A673 (cell line): ENCODE data around the gene GPA33. TPM values are rescaled to one million over a fixed set of nuclear protein-coding genes. Genes with fewer than 3 reads are reported as not detected.

Experiments
- BruUV-seq: library from RNA; stranded (reverse); fragments of 400-500 nt; replicated peaks from 2 replicates; lab custom pipeline; 2021; lab: Mats Ljungman, UMichigan
- CTCF ChIA-PET: fragments of 300-600 bp; sonication (Branson Sonifier 250); formaldehyde crosslinking; loops from one replicate; lab custom pipeline; 2022; ENCODE audit warnings: antibody characterized with exemption; lab: Charles Lee
- POLR2A ChIA-PET: fragments of 300-600 bp; sonication (Branson Sonifier 250); formaldehyde crosslinking; loops from one replicate; lab custom pipeline; 2022; ENCODE audit warnings: antibody characterized with exemption; ENCODE audit not compliant: low non-redundant PET; lab: Charles Lee
- DNase-seq: peaks from one replicate; pipeline ENCODE4 v3.0.0-alpha.2; 2015; ENCODE audit warnings: low spot score
- H3K27ac ChIP-seq: fragments of 200-600 bp; sonication (generic); 2 replicates; pipeline ENCODE4 v1.5.1; 2016; ENCODE audit warnings: mixed run types, low read depth, mild to moderate bottlenecking, mixed read lengths, antibody characterized with exemption, low read length; ENCODE audit not compliant: poor library complexity, severe bottlenecking
- H3K27me3 ChIP-seq: fragments of 200-600 bp; sonication (generic); replicated peaks from 2 replicates; pipeline ENCODE4 v1.6.1; 2017; ENCODE audit warnings: mixed run types, low read depth, mild to moderate bottlenecking, mixed read lengths, antibody characterized with exemption, low read length; ENCODE audit not compliant: insufficient read depth, poor library complexity
- H3K36me3 ChIP-seq: fragments of 200-600 bp; sonication (generic); 2 replicates; pipeline ENCODE4 v1.6.1; 2016; ENCODE audit warnings: mixed run types, mild to moderate bottlenecking, mixed read lengths, antibody characterized with exemption, low read length; ENCODE audit not compliant: insufficient read depth, poor library complexity, severe bottlenecking
- H3K4me1 ChIP-seq: fragments of 200-600 bp; sonication (generic); 2 replicates; pipeline ENCODE4 v1.6.1; 2017; ENCODE audit warnings: mixed run types, mild to moderate bottlenecking, mixed read lengths, antibody characterized with exemption, low read length; ENCODE audit not compliant: insufficient read depth, poor library complexity, severe bottlenecking
- H3K4me3 ChIP-seq: fragments of 200-600 bp; sonication (generic); 2 replicates; pipeline ENCODE4 v1.5.1; 2016; ENCODE audit warnings: low read depth, mixed run types, mild to moderate bottlenecking, mixed read lengths, low read length; ENCODE audit not compliant: poor library complexity, severe bottlenecking
- H3K9me3 ChIP-seq: fragments of 200-600 bp; sonication (generic); 2 replicates; pipeline ENCODE4 v1.6.1; 2016; ENCODE audit warnings: mixed run types, low read depth, mild to moderate bottlenecking, mixed read lengths, antibody characterized with exemption, low read length; ENCODE audit not compliant: poor library complexity, severe bottlenecking
- CTCF ChIP-seq: fragments of 300-800, 200-600 bp; sonication (generic); conservative IDR thresholded peaks from 2 replicates; pipeline ENCODE4 v1.5.1; 2017; ENCODE audit warnings: low read depth, mild to moderate bottlenecking, antibody characterized with exemption, low read length, moderate library complexity, mixed read lengths
- EZH2 ChIP-seq: fragments of 200-600 bp; sonication (generic); IDR thresholded peaks from 2 replicates; pipeline ENCODE4 v1.6.1; 2017; ENCODE audit warnings: borderline replicate concordance, low read depth, mild to moderate bottlenecking, mixed read lengths, antibody characterized with exemption, low read length; ENCODE audit not compliant: poor library complexity, severe bottlenecking
- intact Hi-C: fragments of 100-400 bp; cut with micrococcal nuclease; formaldehyde crosslinking; loops from one replicate; pipeline ENCODE4 v1.10.0; 2022; ENCODE audit not compliant: unreplicated experiment
- total RNA-seq: library from RNA; stranded (reverse); gene quantifications from 2 replicates; pipeline ENCODE4 v1.2.3, GENCODE V29; 2021

The GPA33 gene
- total RNA-seq, 1 experiment from 2014 or later = not detected

GRCh38 chr1:167128261-167129227 lies 38.4 kb upstream of the GPA33 start:
- CTCF ChIA-PET = interaction anchor here (0.6 kb wide), 1 partner anchor 20 kb away, joined by 5 read pairs; no protein-coding TSS in a partner anchor

GRCh38 chr1:167127661-167128060 lies 37.5 kb upstream of the GPA33 start:
- intact Hi-C loops = loop anchor here (2.0 kb wide), 1 partner anchor 61 kb away; no protein-coding TSS in a partner anchor
- no peak overlapping the region for H3K4me3 ChIP-seq
- ChIA-PET CTCF (interaction anchor here (0.7 kb wide), 1 partner anchor 791 kb away, joined by 3 read pairs; no protein-coding TSS in a partner anchor), POLR2A (no interaction called here)
- H3K27ac ChIP-seq = no peak overlapping the region
- no peak for DNase-seq
- TF ChIP-seq EZH2 (no peak), CTCF (no peak)
- no peaks in the 10 kb centered on the region for H3K27me3 ChIP-seq
- H3K9me3 ChIP-seq = no peaks in the 10 kb centered on the region
- no TSS peak for BruUV-seq
- no peaks in the 10 kb centered on the region for H3K36me3 ChIP-seq
- no peaks in the 10 kb centered on the region for H3K4me1 ChIP-seq

More at GRCh38 chr1:167128261-167129227, 38.4 kb upstream of the GPA33 start:
- TF ChIP-seq CTCF (peak; percentile 27; the same call in 1 of the 2 replicates), EZH2 (no peak)
- POLR2A ChIA-PET = no interaction called here
- no peak overlapping the region for H3K4me3 ChIP-seq
- no TSS peak for BruUV-seq
- no peaks in the 10 kb centered on the region for H3K4me1 ChIP-seq
- no peaks in the 10 kb centered on the region for H3K36me3 ChIP-seq
- peak; percentile 18 for DNase-seq
- no peak overlapping the region for H3K27ac ChIP-seq
- intact Hi-C loops = loop anchor here (2.0 kb wide), 1 partner anchor 62 kb away; no protein-coding TSS in a partner anchor
- H3K27me3 ChIP-seq = no peaks in the 10 kb centered on the region
- H3K9me3 ChIP-seq = no peaks in the 10 kb centered on the region

- H3K9me3 ChIP-seq = no peaks in the 10 kb centered on the region
- H3K27me3 ChIP-seq = no peaks in the 10 kb centered on the region
- H3K4me3 ChIP-seq = no peak overlapping the region
- ChIA-PET POLR2A (no interaction called here), CTCF (interaction anchor here (0.7 kb wide), 1 partner anchor 791 kb away, joined by 3 read pairs; no protein-coding TSS in a partner anchor)
- H3K27ac ChIP-seq = no peak overlapping the region
- intact Hi-C loops = no loop called here
- TF ChIP-seq CTCF (no peak), EZH2 (no peak)
- no peaks in the 10 kb centered on the region for H3K36me3 ChIP-seq
- BruUV-seq = no TSS peak
- H3K4me1 ChIP-seq = peaks cover 2% of the 10 kb centered on the region
- no peak for DNase-seq
Measured at GRCh38 chr1:167127236-167127635, 37.1 kb upstream of the GPA33 start.
